Rectal smooth muscle tissue (tissue), 1 donor: ENCODE measurements around the gene KCNK15.
A peak's percentile ranks its signal among the peaks of the same experiment; 100 is the strongest.
"Not testable (repeated sequence)": the region's sequence is repeated elsewhere in the genome, so short reads cannot be mapped to it uniquely, and the experiment has no call there.

Source experiments
- H3K27ac ChIP-seq: one replicate; pipeline ENCODE4 v1.7.0; 2013; ENCODE audit warnings: low read depth, low read length, inconsistent platforms
- H3K27me3 ChIP-seq: one replicate; pipeline ENCODE4 v1.7.0; 2013; ENCODE audit warnings: low read length; ENCODE audit not compliant: control insufficient read depth, insufficient read depth
- H3K36me3 ChIP-seq: one replicate; pipeline ENCODE4 v1.7.0; 2013; ENCODE audit warnings: low read length; ENCODE audit not compliant: control insufficient read depth, insufficient read depth
- H3K4me1 ChIP-seq: one replicate; pipeline ENCODE4 v1.7.0; 2013; ENCODE audit warnings: low read length; ENCODE audit not compliant: control insufficient read depth, insufficient read depth
- H3K4me3 ChIP-seq: one replicate; pipeline ENCODE4 v1.7.0; 2013; ENCODE audit warnings: low read length
- H3K9ac ChIP-seq: one replicate; pipeline ENCODE4 v1.7.0; 2013; ENCODE audit warnings: low read length

Gene KCNK15

DNA sequence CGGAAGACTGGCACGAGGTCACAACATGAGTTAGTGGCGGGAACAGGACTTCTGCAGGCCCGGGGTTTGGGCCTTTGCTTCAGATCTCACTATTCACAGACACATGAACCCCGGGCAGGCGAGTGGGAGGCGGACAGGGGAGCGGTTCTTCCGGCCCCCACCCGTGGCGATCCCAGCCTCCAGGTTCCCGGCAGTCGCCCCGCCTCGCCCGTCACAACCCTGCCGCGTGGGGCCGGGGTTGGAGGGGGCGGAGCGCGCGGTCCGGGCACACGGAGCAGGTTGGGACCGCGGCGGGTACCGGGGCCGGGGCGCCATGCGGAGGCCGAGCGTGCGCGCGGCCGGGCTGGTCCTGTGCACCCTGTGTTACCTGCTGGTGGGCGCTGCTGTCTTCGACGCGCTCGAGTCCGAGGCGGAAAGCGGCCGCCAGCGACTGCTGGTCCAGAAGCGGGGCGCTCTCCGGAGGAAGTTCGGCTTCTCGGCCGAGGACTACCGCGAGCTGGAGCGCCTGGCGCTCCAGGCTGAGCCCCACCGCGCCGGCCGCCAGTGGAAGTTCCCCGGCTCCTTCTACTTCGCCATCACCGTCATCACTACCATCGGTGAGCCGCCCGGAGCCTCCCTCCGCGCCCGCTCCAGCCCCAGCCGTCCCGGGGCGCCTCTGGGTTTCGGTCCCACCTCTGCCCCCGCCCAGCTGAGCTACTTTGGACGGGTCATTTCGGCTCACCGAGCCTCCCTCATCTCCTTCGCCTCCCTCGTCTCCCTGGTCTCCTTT, at the start of gene KCNK15:
Gene KCNK15, plus strand, starts transcription at position 268 of the 769 bp plus-strand sequence. Its CDS starts 46 bp downstream, at position 314.
- H3K9ac ChIP-seq = no peak within 1 kb of the TSS
- no peak within 1 kb of the TSS for H3K27ac ChIP-seq
- H3K36me3 ChIP-seq = no peaks in the 10 kb centered on the region
- peaks cover 4% of the 10 kb centered on the region for H3K4me1 ChIP-seq
- H3K4me3 ChIP-seq = peak within 1 kb of the TSS; percentile 64
- H3K27me3 ChIP-seq = peaks cover 20% of the 10 kb centered on the region

DNA sequence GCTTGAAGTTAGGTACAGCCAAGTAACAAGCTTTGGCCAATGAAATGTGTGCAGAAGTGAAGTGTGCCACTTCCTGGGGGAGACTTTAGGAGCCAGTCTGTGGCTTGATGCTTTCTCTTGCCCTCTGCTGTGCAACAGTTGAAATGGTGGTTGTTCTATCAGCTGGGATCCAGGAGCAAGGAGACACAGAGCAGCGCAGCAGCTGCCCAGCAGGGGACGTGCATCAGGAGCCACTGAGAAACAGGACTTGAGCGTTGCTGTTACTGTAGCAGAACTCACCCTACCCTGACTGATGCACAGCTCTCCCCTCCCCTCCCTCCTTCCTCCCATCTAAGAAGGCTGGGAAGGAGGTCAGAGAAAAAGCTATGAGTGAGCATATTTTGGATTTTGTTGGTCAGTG, 49.4 kb upstream of the KCNK15 start:
- Histone ChIP-seq H3K27me3 (no peaks in the 10 kb centered on the region), H3K4me3 (no peak overlapping the region), H3K36me3 (no peaks in the 10 kb centered on the region), H3K4me1 (no peaks in the 10 kb centered on the region), H3K9ac (no peak overlapping the region), H3K27ac (no peak overlapping the region)

DNA sequence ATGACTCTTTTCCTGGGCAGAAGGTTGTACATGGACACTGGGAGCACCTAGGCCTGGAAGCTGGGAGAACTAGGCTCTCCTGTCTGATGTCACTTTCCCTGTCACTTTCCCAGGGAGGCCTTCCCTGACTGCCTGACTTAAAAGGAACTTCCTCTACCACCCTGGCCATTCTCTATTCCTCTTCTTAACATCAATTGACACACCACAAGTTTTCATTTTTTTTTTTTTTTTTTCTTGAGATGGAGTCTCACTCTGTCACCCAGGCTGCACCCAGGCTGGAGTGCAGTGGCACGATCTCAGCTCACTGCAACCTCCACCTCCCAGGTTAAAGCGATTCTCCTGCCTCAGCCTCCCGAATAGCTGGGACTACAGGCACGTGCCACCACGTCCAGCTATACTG, 48.6 kb upstream of the KCNK15 start:
- not testable (repeated sequence) for H3K27me3 ChIP-seq, H3K4me3 ChIP-seq, H3K4me1 ChIP-seq, H3K9ac ChIP-seq, H3K27ac ChIP-seq, H3K36me3 ChIP-seq

DNA sequence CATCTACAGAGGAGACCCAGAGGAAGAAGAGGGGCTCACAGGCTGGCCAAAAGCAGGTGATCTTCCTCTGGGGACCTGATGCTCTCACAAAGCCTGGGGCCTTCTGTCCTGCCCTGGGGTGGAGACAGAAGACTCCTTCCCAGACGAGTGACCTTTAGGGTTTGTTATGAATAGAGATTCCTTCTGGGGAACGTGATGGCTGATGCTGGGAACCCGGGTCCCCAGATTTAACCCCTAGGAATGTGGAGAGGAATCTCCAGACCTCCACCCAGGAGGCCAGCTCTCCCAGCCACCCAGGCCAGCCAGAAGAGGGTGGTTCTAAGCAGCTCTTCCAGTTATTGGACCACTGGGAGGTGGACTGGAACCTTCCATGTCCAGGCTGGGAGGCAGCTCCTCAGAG, 47.3 kb upstream of the KCNK15 start:
- no peaks in the 10 kb centered on the region for H3K4me1 ChIP-seq
- H3K27ac ChIP-seq = no peak overlapping the region
- no peak overlapping the region for H3K9ac ChIP-seq

DNA sequence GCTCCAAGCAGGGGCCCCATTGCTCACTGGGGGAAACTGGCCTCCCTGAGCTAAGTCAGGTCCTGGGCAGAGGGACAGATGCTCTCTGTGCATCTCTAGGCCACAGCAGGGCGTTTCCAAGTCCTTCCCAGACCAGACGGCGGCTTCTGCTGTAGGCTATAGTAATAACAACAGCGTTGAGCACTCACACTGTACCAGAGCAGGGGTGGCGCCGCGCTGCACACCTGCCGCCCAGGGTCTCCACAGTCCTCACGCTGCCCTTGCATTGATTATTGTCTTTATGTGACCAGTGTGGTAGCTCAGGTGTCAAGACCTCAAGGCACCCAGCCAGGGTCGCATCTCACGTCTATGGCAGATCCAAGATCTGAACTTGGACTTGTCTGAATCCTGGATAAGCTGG, 45.4 kb upstream of the KCNK15 start:
- no peaks in the 10 kb centered on the region for H3K27me3 ChIP-seq
- no peaks in the 10 kb centered on the region for H3K4me1 ChIP-seq
- H3K36me3 ChIP-seq = no peaks in the 10 kb centered on the region
- no peak overlapping the region for H3K27ac ChIP-seq
- no peak overlapping the region for H3K9ac ChIP-seq
- no peak overlapping the region for H3K4me3 ChIP-seq

More for the DNA sequence above, 47.3 kb upstream of the KCNK15 start:
- Histone ChIP-seq H3K36me3 (no peaks in the 10 kb centered on the region), H3K27me3 (no peaks in the 10 kb centered on the region), H3K4me3 (no peak overlapping the region)

DNA sequence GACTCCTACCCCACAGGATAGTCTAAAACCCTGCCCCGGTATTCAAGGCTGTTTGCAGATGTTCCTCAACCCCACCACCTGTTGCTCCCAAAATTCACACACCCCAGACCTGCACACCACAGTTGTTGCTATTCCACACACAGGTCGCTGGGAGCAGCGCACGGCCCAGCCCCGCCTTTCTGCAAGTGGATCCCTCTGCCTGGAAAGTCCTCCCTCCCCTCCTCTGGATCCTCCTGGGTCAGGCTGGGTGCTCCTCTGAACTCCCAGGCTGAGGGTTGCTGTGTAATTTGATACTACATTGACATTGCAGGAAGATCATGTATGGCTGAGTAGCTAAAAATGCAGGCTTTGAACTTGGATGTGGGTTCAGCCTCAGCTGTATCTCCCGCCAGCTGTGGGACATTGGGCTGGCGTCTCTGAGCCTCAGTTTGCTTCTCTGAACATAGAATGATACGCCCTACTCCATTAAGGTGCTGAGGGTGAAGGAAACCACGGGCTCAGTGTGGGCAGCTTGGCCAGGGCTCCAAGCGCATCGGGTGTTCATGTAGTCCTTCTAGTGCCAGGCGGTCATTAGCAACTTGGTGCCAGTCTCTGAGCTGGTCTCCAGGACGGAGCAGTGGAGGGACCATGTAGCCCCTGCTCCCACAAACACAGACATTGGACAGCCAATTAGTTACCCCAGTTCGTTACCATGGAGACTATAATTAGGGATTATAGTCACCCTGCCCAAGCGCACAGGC, 44.4 kb upstream of the KCNK15 start:
- no peak overlapping the region for H3K9ac ChIP-seq
- H3K4me1 ChIP-seq = no peaks in the 10 kb centered on the region
- H3K27ac ChIP-seq = no peak overlapping the region
- no peaks in the 10 kb centered on the region for H3K36me3 ChIP-seq
- H3K4me3 ChIP-seq = no peak overlapping the region
- H3K27me3 ChIP-seq = no peaks in the 10 kb centered on the region

DNA sequence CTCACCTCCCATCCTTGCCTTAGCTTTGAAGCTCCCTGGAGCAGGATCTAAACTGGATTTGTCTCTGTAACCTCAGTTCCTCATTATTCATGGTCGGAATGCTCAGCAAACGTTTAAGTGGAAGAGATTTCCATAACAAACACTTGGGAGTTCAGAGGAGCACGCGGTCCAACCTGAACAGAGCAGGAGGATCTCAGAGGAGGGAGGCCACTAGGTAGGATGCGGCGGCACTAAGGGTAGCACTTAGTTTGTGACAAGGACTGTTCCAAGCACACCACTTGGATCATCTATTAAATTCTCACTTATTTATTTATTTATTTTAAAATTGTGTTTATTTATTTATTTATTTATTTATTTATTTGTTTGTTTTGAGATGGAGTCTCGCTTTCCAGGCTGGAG, 43.8 kb upstream of the KCNK15 start:
- Histone ChIP-seq H3K36me3 (no peaks in the 10 kb centered on the region), H3K27me3 (no peaks in the 10 kb centered on the region), H3K9ac (no peak overlapping the region), H3K27ac (no peak overlapping the region), H3K4me1 (no peaks in the 10 kb centered on the region), H3K4me3 (no peak overlapping the region)

DNA sequence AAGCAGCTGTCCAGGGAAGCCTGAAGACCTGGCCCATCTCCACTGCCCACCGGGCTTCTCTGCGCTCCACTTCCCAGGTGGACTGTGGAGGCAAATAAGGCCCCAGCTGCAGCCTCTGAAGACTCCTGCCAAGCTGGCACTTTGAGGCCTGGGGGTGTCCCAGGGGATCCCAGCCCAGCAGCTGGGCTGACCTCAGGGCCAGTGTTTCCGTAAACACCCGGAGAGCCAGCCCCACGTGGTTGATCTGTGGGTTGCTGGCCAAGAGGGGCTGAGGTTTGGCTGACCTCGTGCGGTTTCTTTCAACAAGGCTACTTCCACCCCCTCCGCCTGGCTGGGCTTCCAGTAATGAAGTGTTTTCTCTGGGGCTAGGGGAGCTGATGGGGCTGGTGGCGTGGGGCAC, 42.9 kb upstream of the KCNK15 start:
- Histone ChIP-seq H3K27ac (no peak overlapping the region), H3K36me3 (no peaks in the 10 kb centered on the region), H3K27me3 (no peaks in the 10 kb centered on the region), H3K4me1 (no peaks in the 10 kb centered on the region), H3K9ac (no peak overlapping the region), H3K4me3 (no peak overlapping the region)

DNA sequence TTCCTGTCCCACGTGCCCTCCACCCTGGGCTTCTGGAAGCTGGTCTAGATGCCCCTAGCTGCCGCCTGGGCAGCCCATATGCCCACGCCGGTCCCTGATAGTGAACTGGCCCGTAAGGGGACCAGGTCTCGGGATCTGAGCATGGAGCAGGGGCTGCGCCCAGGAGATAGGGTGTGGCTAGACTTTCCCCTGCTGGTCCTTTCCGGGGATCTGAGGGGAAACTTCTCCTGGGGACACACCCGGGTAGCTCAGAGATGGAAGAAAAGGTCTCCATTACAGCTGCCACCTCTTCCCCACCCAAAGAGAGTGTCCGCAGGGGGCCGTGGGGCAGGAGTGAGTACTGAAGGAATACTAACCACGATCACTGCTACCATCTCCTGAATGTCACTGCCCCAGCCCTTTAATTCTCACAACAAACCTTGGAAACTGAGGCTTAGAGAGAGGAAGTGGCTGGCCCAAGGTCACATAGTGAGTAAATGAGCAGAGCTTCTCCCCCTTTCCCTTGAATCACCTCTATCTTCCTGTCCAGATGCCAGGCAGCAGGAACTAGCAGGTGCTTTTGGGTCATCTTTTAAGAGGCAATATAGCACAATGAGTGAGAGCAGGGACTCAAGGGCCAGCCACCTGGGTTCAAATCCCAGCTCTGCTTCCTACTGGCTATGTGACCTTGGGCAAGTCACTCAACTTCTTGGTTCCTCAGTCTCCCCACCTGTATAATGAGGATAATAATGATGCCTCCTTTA, 42.3 kb upstream of the KCNK15 start:
- Histone ChIP-seq H3K27ac (no peak overlapping the region), H3K9ac (no peak overlapping the region), H3K27me3 (no peaks in the 10 kb centered on the region), H3K4me3 (no peak overlapping the region), H3K36me3 (no peaks in the 10 kb centered on the region), H3K4me1 (no peaks in the 10 kb centered on the region)

DNA sequence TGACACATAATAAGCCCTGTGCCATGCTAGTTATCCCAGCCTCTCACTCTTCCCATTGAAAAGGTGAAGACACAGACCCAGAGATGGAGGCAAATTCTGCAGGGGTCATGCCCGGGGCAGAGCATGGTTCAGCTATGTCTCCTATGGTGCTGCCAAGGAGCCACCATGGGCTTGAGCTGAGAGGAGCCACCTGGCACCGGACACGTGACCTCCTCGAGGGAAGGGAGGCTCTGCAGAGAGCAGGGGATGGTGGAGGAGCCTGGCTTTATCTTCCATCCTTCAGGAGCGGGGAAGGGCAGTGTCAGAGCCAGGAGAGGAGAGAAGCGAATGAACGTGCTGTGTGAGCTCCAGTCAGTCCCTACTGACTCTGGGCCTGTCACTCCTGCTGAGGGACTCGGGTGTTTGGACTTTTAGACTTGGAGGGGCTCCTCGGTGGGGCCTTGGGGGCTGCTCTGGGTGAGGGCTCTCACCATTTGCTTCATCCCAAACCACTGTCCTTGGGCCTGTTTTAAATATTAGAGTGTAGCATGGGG, 41.6 kb upstream of the KCNK15 start:
- no peaks in the 10 kb centered on the region for H3K36me3 ChIP-seq
- H3K4me1 ChIP-seq = no peaks in the 10 kb centered on the region
- H3K27ac ChIP-seq = no peak overlapping the region
- no peak overlapping the region for H3K9ac ChIP-seq
- H3K4me3 ChIP-seq = no peak overlapping the region
- no peaks in the 10 kb centered on the region for H3K27me3 ChIP-seq

DNA sequence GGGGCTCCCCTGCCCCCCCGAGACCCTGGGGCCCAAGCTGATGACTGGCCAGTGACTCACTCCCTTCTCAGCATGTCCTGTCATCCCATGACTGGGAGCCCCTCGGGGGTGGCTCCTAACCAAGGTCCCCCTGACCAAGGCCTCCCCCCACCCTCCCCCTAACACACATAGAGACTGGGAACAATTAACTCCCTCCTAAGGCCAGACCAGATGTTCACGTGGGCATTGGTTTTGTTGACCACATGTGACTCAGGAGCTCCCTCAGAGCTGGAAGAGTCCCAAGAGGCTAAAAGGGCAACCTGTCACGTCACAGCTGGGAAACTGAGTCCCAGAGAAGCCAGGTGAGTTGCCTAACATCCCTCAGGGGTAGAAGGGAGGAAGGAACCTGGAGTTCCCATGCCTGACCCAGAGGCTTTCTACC, 41.1 kb upstream of the KCNK15 start:
- no peaks in the 10 kb centered on the region for H3K27me3 ChIP-seq
- no peak overlapping the region for H3K27ac ChIP-seq
- no peaks in the 10 kb centered on the region for H3K36me3 ChIP-seq
- H3K4me1 ChIP-seq = no peaks in the 10 kb centered on the region
- no peak overlapping the region for H3K4me3 ChIP-seq
- no peak overlapping the region for H3K9ac ChIP-seq

DNA sequence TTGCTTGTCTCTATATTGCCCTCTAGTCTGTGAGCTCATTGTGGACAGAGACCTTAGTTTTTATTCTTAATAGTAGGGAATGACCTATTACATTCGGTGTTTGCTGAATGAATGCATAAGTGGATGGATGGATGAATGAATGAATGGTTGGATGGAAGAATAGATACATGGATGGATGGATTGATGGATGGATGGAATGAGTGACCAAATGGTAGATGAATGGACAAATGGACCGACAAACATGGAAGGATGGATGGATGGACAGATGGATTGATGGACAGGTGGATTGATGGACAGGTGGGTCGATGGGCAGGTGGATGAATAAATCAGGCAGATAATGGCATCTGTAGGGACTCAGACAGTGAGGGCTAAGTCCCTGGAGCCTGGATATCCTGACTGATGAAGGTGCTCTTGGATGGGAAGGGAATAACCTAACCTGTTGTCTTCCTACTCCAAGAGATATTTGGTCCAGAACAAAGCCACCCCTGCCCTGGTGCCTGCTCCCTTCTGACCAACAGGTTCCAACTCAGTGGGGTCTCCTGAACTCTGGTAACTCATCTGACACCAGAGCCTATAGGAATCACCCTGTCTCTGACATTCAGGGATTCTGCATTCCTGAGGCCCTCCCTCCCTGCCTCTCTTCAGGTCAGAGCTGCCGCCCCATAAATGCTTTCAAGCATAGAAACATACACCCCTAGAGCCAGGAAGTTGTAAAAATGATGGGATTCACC, 40.1 kb upstream of the KCNK15 start:
- H3K27me3 ChIP-seq = no peaks in the 10 kb centered on the region
- H3K4me1 ChIP-seq = no peaks in the 10 kb centered on the region
- no peaks in the 10 kb centered on the region for H3K36me3 ChIP-seq
- no peak overlapping the region for H3K27ac ChIP-seq
- no peak overlapping the region for H3K4me3 ChIP-seq
- no peak overlapping the region for H3K9ac ChIP-seq
